PC-3 (cell line): Measurements from ENCODE around the gene MC1R.

Experiments
- EZH2 ChIP-seq: fragments of 300-600 bp; sonication (generic); IDR thresholded peaks from one replicate; pipeline ENCODE4 v1.6.1; 2017; ENCODE audit warnings: antibody characterized with exemption, mild to moderate bottlenecking, low read length; ENCODE audit not compliant: unreplicated experiment
- TF ChIP-seq, protein P1 (sequence below): fragments of 300-600 bp; sonication (generic); conservative IDR thresholded peaks from 2 replicates; pipeline ENCODE4 v1.5.1; 2017; ENCODE audit warnings: antibody characterized with exemption, low read depth, mild to moderate bottlenecking, low read length

DNA sequence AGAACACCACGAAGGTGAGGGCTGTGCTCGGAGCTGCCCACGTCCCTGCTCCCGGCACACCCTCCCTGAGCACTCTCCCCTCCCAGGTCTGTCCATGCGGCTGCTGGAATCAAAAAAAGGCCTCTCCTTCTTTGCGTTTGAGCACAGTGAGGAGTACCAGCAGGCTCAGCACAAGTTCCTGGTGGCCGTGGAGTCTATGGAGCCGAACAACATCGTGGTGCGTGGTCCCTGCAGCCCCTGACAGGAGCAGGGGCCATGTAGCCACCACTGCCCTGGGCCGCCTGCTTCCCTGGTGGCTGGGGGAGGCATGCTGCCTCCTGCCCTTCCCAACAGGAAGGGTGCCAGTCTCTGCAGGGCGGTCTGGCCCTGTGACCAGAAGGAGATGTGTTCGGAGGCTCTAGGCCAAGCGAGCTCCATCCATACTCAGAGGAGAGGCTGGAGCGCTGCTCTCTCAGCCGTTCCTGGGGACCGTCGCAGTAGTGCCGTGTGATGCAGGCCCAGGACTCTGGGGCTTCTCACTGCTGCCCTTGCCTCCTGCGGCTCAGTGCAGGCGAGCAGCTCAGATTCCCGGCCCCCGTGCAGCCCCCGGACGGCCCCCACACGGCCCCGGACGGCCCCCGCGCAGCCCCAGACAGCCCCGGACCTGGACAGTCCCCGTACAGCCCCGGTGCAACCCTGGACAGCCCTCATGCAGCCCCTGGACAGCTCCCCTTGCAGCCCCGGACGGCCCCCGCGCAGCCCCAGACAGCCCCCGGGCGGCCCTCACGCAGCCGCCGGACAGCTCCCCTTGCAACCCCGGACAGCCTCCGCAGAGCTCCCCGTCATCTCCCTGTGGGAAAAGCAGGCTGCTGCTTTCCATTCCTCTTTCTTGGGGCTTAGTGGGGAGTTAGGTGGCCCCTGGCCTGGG is 24.8 kb upstream of the MC1R start:
- TF ChIP-seq, protein P1, sequence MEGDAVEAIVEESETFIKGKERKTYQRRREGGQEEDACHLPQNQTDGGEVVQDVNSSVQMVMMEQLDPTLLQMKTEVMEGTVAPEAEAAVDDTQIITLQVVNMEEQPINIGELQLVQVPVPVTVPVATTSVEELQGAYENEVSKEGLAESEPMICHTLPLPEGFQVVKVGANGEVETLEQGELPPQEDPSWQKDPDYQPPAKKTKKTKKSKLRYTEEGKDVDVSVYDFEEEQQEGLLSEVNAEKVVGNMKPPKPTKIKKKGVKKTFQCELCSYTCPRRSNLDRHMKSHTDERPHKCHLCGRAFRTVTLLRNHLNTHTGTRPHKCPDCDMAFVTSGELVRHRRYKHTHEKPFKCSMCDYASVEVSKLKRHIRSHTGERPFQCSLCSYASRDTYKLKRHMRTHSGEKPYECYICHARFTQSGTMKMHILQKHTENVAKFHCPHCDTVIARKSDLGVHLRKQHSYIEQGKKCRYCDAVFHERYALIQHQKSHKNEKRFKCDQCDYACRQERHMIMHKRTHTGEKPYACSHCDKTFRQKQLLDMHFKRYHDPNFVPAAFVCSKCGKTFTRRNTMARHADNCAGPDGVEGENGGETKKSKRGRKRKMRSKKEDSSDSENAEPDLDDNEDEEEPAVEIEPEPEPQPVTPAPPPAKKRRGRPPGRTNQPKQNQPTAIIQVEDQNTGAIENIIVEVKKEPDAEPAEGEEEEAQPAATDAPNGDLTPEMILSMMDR = no peak
- TF ChIP-seq EZH2 = no peak
